Ishikawa (cell line): ENCODE measurements around the gene NAT10.

Experiments used
- CEBPB ChIP-seq: IDR thresholded peaks from 2 replicates; pipeline ENCODE4 v1.6.1; 2012
- EP300 ChIP-seq: IDR thresholded peaks from 2 replicates; pipeline ENCODE4 v1.6.1; 2012; ENCODE audit warnings: borderline replicate concordance
- NFIC ChIP-seq: IDR thresholded peaks from 2 replicates; pipeline ENCODE4 v1.6.1; 2012
- RAD21 ChIP-seq: IDR thresholded peaks from 2 replicates; pipeline ENCODE4 v1.6.1; 2012; ENCODE audit warnings: low read depth
- TAF1 ChIP-seq: IDR thresholded peaks from 2 replicates; pipeline ENCODE4 v1.6.1; 2012; ENCODE audit warnings: low read depth, mild to moderate bottlenecking
- TCF12 ChIP-seq: IDR thresholded peaks from 2 replicates; pipeline ENCODE4 v1.6.1; 2012; ENCODE audit warnings: low read depth
- YY1 ChIP-seq: IDR thresholded peaks from 2 replicates; pipeline ENCODE4 v1.6.1; 2012; ENCODE audit warnings: low read depth
- TF ChIP-seq, protein P1 (sequence below): IDR thresholded peaks from 2 replicates; pipeline ENCODE4 v1.6.1; 2012
- TF ChIP-seq, protein P2 (sequence below): IDR thresholded peaks from 2 replicates; pipeline ENCODE4 v1.6.1; 2012; ENCODE audit warnings: low read depth, mild to moderate bottlenecking

DNA sequence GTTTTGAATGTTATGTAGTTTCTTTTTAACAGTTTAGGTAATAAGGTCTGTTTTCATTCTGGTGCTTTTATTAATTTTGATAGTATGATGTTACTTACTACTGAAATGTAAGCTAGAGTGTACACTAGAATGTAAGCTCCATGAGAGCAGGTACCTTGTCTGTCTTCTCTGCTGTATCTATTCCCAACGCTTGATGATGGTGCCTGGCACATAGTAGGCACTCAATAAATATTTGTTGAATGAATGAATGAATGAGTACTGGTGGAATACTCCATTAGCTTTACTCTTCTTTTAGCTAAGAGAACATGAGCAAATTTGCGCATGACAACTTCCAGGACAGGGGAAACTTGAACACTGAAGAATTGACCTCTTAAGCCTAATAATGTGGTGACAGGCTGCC, 6.6 kb upstream of the NAT10 start:
- no peak for TF ChIP-seq CEBPB
- TF ChIP-seq YY1 = no peak
- TF ChIP-seq TCF12 = no peak
- TF ChIP-seq, protein P1, sequence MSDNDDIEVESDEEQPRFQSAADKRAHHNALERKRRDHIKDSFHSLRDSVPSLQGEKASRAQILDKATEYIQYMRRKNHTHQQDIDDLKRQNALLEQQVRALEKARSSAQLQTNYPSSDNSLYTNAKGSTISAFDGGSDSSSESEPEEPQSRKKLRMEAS = no peak
- TF ChIP-seq EP300 = no peak
- TF ChIP-seq RAD21 = no peak
- no peak for TF ChIP-seq NFIC
- no peak for TF ChIP-seq TAF1
- TF ChIP-seq, protein P2, sequence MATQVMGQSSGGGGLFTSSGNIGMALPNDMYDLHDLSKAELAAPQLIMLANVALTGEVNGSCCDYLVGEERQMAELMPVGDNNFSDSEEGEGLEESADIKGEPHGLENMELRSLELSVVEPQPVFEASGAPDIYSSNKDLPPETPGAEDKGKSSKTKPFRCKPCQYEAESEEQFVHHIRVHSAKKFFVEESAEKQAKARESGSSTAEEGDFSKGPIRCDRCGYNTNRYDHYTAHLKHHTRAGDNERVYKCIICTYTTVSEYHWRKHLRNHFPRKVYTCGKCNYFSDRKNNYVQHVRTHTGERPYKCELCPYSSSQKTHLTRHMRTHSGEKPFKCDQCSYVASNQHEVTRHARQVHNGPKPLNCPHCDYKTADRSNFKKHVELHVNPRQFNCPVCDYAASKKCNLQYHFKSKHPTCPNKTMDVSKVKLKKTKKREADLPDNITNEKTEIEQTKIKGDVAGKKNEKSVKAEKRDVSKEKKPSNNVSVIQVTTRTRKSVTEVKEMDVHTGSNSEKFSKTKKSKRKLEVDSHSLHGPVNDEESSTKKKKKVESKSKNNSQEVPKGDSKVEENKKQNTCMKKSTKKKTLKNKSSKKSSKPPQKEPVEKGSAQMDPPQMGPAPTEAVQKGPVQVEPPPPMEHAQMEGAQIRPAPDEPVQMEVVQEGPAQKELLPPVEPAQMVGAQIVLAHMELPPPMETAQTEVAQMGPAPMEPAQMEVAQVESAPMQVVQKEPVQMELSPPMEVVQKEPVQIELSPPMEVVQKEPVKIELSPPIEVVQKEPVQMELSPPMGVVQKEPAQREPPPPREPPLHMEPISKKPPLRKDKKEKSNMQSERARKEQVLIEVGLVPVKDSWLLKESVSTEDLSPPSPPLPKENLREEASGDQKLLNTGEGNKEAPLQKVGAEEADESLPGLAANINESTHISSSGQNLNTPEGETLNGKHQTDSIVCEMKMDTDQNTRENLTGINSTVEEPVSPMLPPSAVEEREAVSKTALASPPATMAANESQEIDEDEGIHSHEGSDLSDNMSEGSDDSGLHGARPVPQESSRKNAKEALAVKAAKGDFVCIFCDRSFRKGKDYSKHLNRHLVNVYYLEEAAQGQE = no peak
